Measurements from ENCODE around the gene IL18BP.

Gene IL18BP

GRCh38 chr11:71998649-71999310 lies at the start of gene IL18BP:
IL18BP (plus strand) TSS chr11:71998909; CDS start chr11:71999985, 1,076 bp downstream.
- no peak for DNase-seq (ENCODE audit: low read depth)
- no peak within 1 kb of the TSS for H3K4me3 ChIP-seq (replicated peaks; ENCODE audit: low read depth, low read length)
- no peak for TF ChIP-seq CTCF (IDR thresholded peaks at IDR 0.05; ENCODE audit: low read length, missing control alignments)

- no peak overlapping the region for H3K4me3 ChIP-seq (replicated peaks; ENCODE audit: low read depth, low read length)
- no peak for DNase-seq (ENCODE audit: low read depth)
- TF ChIP-seq CTCF (IDR thresholded peaks at IDR 0.05; ENCODE audit: low read length, missing control alignments): no peak
Observed at GRCh38 chr11:71949034-71949433, 49.7 kb upstream of the IL18BP start.

- no peak for TF ChIP-seq CTCF (IDR thresholded peaks at IDR 0.05; ENCODE audit: low read length, missing control alignments)
- H3K4me3 ChIP-seq (replicated peaks; ENCODE audit: low read depth, low read length): no peak overlapping the region
- DNase-seq (ENCODE audit: low read depth): no peak
Observed at GRCh38 chr11:71951741-71952310, 46.9 kb upstream of the IL18BP start.

GRCh38 chr11:71955898-71956456 lies 42.7 kb upstream of the IL18BP start:
- TF ChIP-seq CTCF (IDR thresholded peaks at IDR 0.05; ENCODE audit: low read length, missing control alignments): no peak

GRCh38 chr11:71962428-71963038 lies 36.2 kb upstream of the IL18BP start:
- peak; percentile 60 for DNase-seq (ENCODE audit: low read depth)
- TF ChIP-seq CTCF (IDR thresholded peaks at IDR 0.05; ENCODE audit: low read length, missing control alignments): no peak
- H3K4me3 ChIP-seq (replicated peaks; ENCODE audit: low read depth, low read length): no peak overlapping the region

More at GRCh38 chr11:71955898-71956456, 42.7 kb upstream of the IL18BP start:
- DNase-seq (ENCODE audit: low read depth): no peak
- no peak overlapping the region for H3K4me3 ChIP-seq (replicated peaks; ENCODE audit: low read depth, low read length)

GRCh38 chr11:71963468-71963867 lies 35.2 kb upstream of the IL18BP start:
- no peak for DNase-seq (ENCODE audit: low read depth)
- no peak overlapping the region for H3K4me3 ChIP-seq (replicated peaks; ENCODE audit: low read depth, low read length)
- TF ChIP-seq CTCF (IDR thresholded peaks at IDR 0.05; ENCODE audit: low read length, missing control alignments): no peak

Measured in fibroblast of pulmonary artery (primary cell).